GM23338 (cell line): ENCODE results near the gene PPP1R14B. TPM values are rescaled to one million over a fixed set of nuclear protein-coding genes. Genes with fewer than 3 reads are reported as not detected.

Experiments
- ATAC-seq: fragments of 200-7000 bp; cut with Tn5 transposase; 3 replicates; pipeline ENCODE4 v1.9.1; 2020
- DNase-seq: peaks from one replicate; pipeline ENCODE4 v3.0.0-alpha.2; 2015; ENCODE audit warnings: low spot score
- H2AFZ ChIP-seq: fragments of 200-600 bp; sonication (generic); 2 replicates; pipeline ENCODE4 v1.8.0; 2016; ENCODE audit warnings: antibody characterized with exemption, mild to moderate bottlenecking, moderate library complexity
- H3F3A ChIP-seq: fragments of 200-600 bp; sonication (generic); replicated peaks from 2 replicates; pipeline ENCODE4 v1.8.0; 2017; ENCODE audit warnings: antibody characterized with exemption, mixed run types, low read depth
- H3K27ac ChIP-seq: fragments of 200-600 bp; sonication (generic); 2 replicates; pipeline ENCODE4 v1.6.1; 2016; ENCODE audit warnings: low read depth
- H3K27me3 ChIP-seq: fragments of 200-600 bp; sonication (generic); 2 replicates; pipeline ENCODE4 v1.8.0; 2016; ENCODE audit warnings: mild to moderate bottlenecking, mixed run types, moderate library complexity; ENCODE audit not compliant: insufficient read depth
- H3K36me3 ChIP-seq: fragments of 200-600 bp; sonication (generic); 2 replicates; pipeline ENCODE4 v1.8.0; 2016; ENCODE audit warnings: mild to moderate bottlenecking; ENCODE audit not compliant: insufficient read depth
- H3K4me1 ChIP-seq: fragments of 200-600 bp; sonication (generic); 2 replicates; pipeline ENCODE4 v1.8.0; 2016; ENCODE audit warnings: mild to moderate bottlenecking, moderate library complexity; ENCODE audit not compliant: insufficient read depth
- H3K4me2 ChIP-seq: fragments of 200-600 bp; sonication (generic); 2 replicates; pipeline ENCODE4 v1.7.1; 2017; ENCODE audit warnings: mixed run types
- H3K4me3 ChIP-seq: fragments of 200-600 bp; sonication (generic); 2 replicates; pipeline ENCODE4 v1.6.1; 2016; ENCODE audit warnings: mixed run types
- H3K79me2 ChIP-seq: fragments of 200-600 bp; sonication (generic); replicated peaks from 2 replicates; pipeline ENCODE4 v1.8.0; 2017; ENCODE audit warnings: mild to moderate bottlenecking; ENCODE audit not compliant: insufficient read depth
- H3K9me2 ChIP-seq: fragments of 200-600 bp; sonication (generic); 2 replicates; pipeline ENCODE4 v1.8.0; 2017; ENCODE audit not compliant: insufficient read depth
- H4K20me1 ChIP-seq: fragments of 200-600 bp; sonication (generic); replicated peaks from 2 replicates; pipeline ENCODE4 v1.8.0; 2017; ENCODE audit warnings: mild to moderate bottlenecking; ENCODE audit not compliant: insufficient read depth
- H3K27ac Mint-ChIP-seq: 2 replicates; pipeline ENCODE4 v1.8.0; 2020; ENCODE audit warnings: inconsistent platforms, mild to moderate bottlenecking, moderate library complexity, mixed read lengths
- H3K27me3 Mint-ChIP-seq: 3 replicates; pipeline ENCODE4 v1.8.0; 2022; ENCODE audit warnings: low read depth, mild to moderate bottlenecking, moderate library complexity, mixed read lengths, inconsistent platforms; ENCODE audit not compliant: insufficient read depth, poor library complexity
- H3K36me3 Mint-ChIP-seq: 3 replicates; pipeline ENCODE4 v1.8.0; 2021; ENCODE audit warnings: low read depth, mild to moderate bottlenecking, inconsistent platforms, moderate library complexity, mixed read lengths
- H3K4me1 Mint-ChIP-seq: 3 replicates; pipeline ENCODE4 v1.8.0; 2020; ENCODE audit warnings: mild to moderate bottlenecking, inconsistent platforms, mixed read lengths
- H3K4me3 Mint-ChIP-seq: 3 replicates; pipeline ENCODE4 v1.8.0; 2021; ENCODE audit warnings: moderate library complexity, mild to moderate bottlenecking, inconsistent platforms, mixed read lengths
- H3K9me3 Mint-ChIP-seq: 3 replicates; pipeline ENCODE4 v1.8.0; 2020; ENCODE audit warnings: moderate library complexity, mild to moderate bottlenecking, inconsistent platforms, mixed read lengths
- CREB1 ChIP-seq: fragments of 250-450 bp; sonication (Bioruptor Pico); IDR thresholded peaks from 2 replicates; pipeline ENCODE4 v1.5.0; 2020; ENCODE audit warnings: low read depth, mild to moderate bottlenecking, moderate library complexity
- CTCF ChIP-seq, 2 experiments: fragments of 200-600 bp in 1 of 2; sonication (generic) in 1 of 2; conservative IDR thresholded peaks; 2 replicates each; pipeline versions ENCODE4 v1.5.1 to v1.6.1; 2016 to 2017; ENCODE audit warnings: antibody characterized with exemption in 2 of 2, low read depth in 2 of 2, mild to moderate bottlenecking in 2 of 2, moderate library complexity in 1 of 2
- EZH2 ChIP-seq: fragments of 200-600 bp; sonication (generic); IDR thresholded peaks from one replicate; pipeline ENCODE4 v1.8.0; 2017; ENCODE audit warnings: antibody characterized with exemption, mild to moderate bottlenecking, low read depth; ENCODE audit not compliant: unreplicated experiment
- EZH2phosphoT487 ChIP-seq: fragments of 200-600 bp; sonication (generic); IDR thresholded peaks from one replicate; pipeline ENCODE4 v1.8.1; 2018; ENCODE audit warnings: antibody characterized with exemption; ENCODE audit not compliant: unreplicated experiment
- POLR2AphosphoS5 ChIP-seq: IDR thresholded peaks from 2 replicates; pipeline ENCODE4 v1.6.1; 2016; ENCODE audit warnings: antibody characterized with exemption, low read depth
- STAT1 ChIP-seq: IDR thresholded peaks from one replicate; pipeline ENCODE4 v1.6.1; 2016; ENCODE audit warnings: antibody characterized with exemption; ENCODE audit not compliant: unreplicated experiment
- polyA plus RNA-seq: library from polyadenylated mRNA; unstranded; fragments of >200 nt; fragmentation: Nextera tagmentation; extraction: Ambion mirVana; gene quantifications from 2 replicates; pipeline ENCODE4 v1.2.1, GENCODE V29; 2016
- total RNA-seq: library from RNA; depleted of rRNA; stranded (reverse); fragments of >200 nt; shearing (Covaris generic); gene quantifications from 2 replicates; pipeline ENCODE4 v1.2.3, GENCODE V29; 2014

Gene PPP1R14B
- total and polyA plus RNA-seq, 2 experiments from 2014 or later = 250 to 315 TPM

- Histone ChIP-seq H3K4me2 (no peak overlapping the region), H3K4me3 (no peak overlapping the region), H3K9me2 (no peaks in the 10 kb centered on the region), H3K27me3 (no peaks in the 10 kb centered on the region), H3F3A (peaks cover 13% of the 10 kb centered on the region; the same call in 1 of the 2 replicates), H4K20me1 (peaks cover under 1% of the 10 kb centered on the region; the same call in 1 of the 2 replicates), H3K4me1 (no peaks in the 10 kb centered on the region; the same call in 1 of the 2 replicates), H3K36me3 (peaks cover 9% of the 10 kb centered on the region; the same call in 1 of the 2 replicates), H2AFZ (no peak overlapping the region), H3K27ac (no peak overlapping the region), H3K79me2 (no peaks in the 10 kb centered on the region)
- TF ChIP-seq POLR2AphosphoS5 = no peak
- Mint-ChIP-seq H3K27me3 (peaks cover 12% of the 10 kb centered on the region), H3K27ac (no peak overlapping the region), H3K36me3 (peaks cover 30% of the 10 kb centered on the region), H3K4me3 (no peak overlapping the region), H3K4me1 (peaks cover 3% of the 10 kb centered on the region; the same call in 2 of the 3 replicates), H3K9me3 (no peaks in the 10 kb centered on the region)
- DNase-seq = no peak
- no peak for ATAC-seq
Measured at GRCh38 chr11:64210301-64211020, 36.3 kb downstream of the PPP1R14B start.

- Histone ChIP-seq H3K4me2 (no peak overlapping the region), H3F3A (peaks cover 12% of the 10 kb centered on the region; the same call in 1 of the 2 replicates), H3K4me1 (no peaks in the 10 kb centered on the region; the same call in 1 of the 2 replicates), H3K27ac (0 out of 2 replicates have a peak overlapping the region, but pooled peaks have one; percentile 26), H4K20me1 (peaks cover 7% of the 10 kb centered on the region; the same call in 1 of the 2 replicates), H3K36me3 (peaks cover 7% of the 10 kb centered on the region), H3K9me2 (no peaks in the 10 kb centered on the region), H3K4me3 (no peak overlapping the region), H2AFZ (no peak overlapping the region), H3K27me3 (no peaks in the 10 kb centered on the region), H3K79me2 (no peaks in the 10 kb centered on the region)
- ATAC-seq (no peak), DNase-seq (no peak)
- Mint-ChIP-seq H3K27me3 (peaks cover 12% of the 10 kb centered on the region), H3K4me3 (no peak overlapping the region), H3K4me1 (peaks cover 6% of the 10 kb centered on the region), H3K36me3 (peaks cover 30% of the 10 kb centered on the region), H3K27ac (no peak overlapping the region), H3K9me3 (no peaks in the 10 kb centered on the region)
- TF ChIP-seq STAT1 (no peak), EZH2 (no peak), EZH2phosphoT487 (no peak)
Measured at GRCh38 chr11:64209563-64209843, 37.2 kb downstream of the PPP1R14B start.

- DNase-seq = no peak
Measured at GRCh38 chr11:64208796-64209562, 37.8 kb downstream of the PPP1R14B start.

More at GRCh38 chr11:64208796-64209562, 37.8 kb downstream of the PPP1R14B start:
- Histone ChIP-seq H3K4me3 (no peak overlapping the region), H3K27me3 (no peaks in the 10 kb centered on the region), H3K36me3 (peaks cover 7% of the 10 kb centered on the region), H3F3A (peaks cover 16% of the 10 kb centered on the region), H2AFZ (no peak overlapping the region), H3K27ac (0 out of 2 replicates have a peak overlapping the region, but pooled peaks have one; percentile 26), H3K4me2 (no peak overlapping the region), H3K4me1 (no peaks in the 10 kb centered on the region; the same call in 1 of the 2 replicates), H4K20me1 (peaks cover 7% of the 10 kb centered on the region), H3K9me2 (no peaks in the 10 kb centered on the region), H3K79me2 (no peaks in the 10 kb centered on the region)
- Mint-ChIP-seq H3K27ac (no peak overlapping the region), H3K27me3 (peaks cover 14% of the 10 kb centered on the region), H3K4me1 (peaks cover 11% of the 10 kb centered on the region), H3K36me3 (peaks cover 33% of the 10 kb centered on the region), H3K4me3 (no peak overlapping the region; the same call in 2 of the 3 replicates), H3K9me3 (no peaks in the 10 kb centered on the region)
- TF ChIP-seq CREB1 (no peak), STAT1 (no peak), CTCF (conservative IDR thresholded peaks at IDR 0.05; ENCODE audit: low read depth in 2 of 2) (no peak)
- no peak for ATAC-seq
